ENCODE measurements around the gene DCTD. TPM values are rescaled to one million over a fixed set of nuclear protein-coding genes. Genes with fewer than 3 reads are reported as not detected.

The DCTD gene
- total RNA-seq, 1 experiment from 2014 or later = 72.7 TPM

GRCh38 chr4:182853731-182854330 lies 63.4 kb downstream of the DCTD start:
- TF ChIP-seq EZH2 (IDR thresholded peaks at IDR 0.05; ENCODE audit: borderline replicate concordance, low read depth, low read length, poor library complexity, severe bottlenecking) = no peak
- BruUV-seq (replicated peaks) = no TSS peak
- Histone ChIP-seq H3K36me3 (ENCODE audit: insufficient read depth, low read length, poor library complexity, severe bottlenecking) (no peaks in the 10 kb centered on the region), H3K27me3 (replicated peaks; ENCODE audit: insufficient read depth, low read depth, low read length, poor library complexity) (no peaks in the 10 kb centered on the region), H3K9me3 (ENCODE audit: low read depth, low read length, poor library complexity, severe bottlenecking) (no peaks in the 10 kb centered on the region), H3K27ac (ENCODE audit: low read depth, low read length, poor library complexity, severe bottlenecking) (no peak overlapping the region), H3K4me3 (ENCODE audit: low read depth, low read length, poor library complexity, severe bottlenecking) (no peak overlapping the region), H3K4me1 (ENCODE audit: insufficient read depth, low read length, poor library complexity, severe bottlenecking) (no peaks in the 10 kb centered on the region)
- ChIA-PET CTCF (no interaction called here), POLR2A (ENCODE audit: low non-redundant PET) (no interaction called here)
- no peak for DNase-seq (ENCODE audit: low spot score)
- intact Hi-C loops (cut with micrococcal nuclease; ENCODE audit: unreplicated experiment) = no loop called here

- Histone ChIP-seq H3K4me3 (ENCODE audit: low read depth, low read length, poor library complexity, severe bottlenecking) (no peak overlapping the region), H3K4me1 (ENCODE audit: insufficient read depth, low read length, poor library complexity, severe bottlenecking) (no peaks in the 10 kb centered on the region), H3K9me3 (ENCODE audit: low read depth, low read length, poor library complexity, severe bottlenecking) (no peaks in the 10 kb centered on the region), H3K27ac (ENCODE audit: low read depth, low read length, poor library complexity, severe bottlenecking) (no peak overlapping the region), H3K36me3 (ENCODE audit: insufficient read depth, low read length, poor library complexity, severe bottlenecking) (no peaks in the 10 kb centered on the region), H3K27me3 (replicated peaks; ENCODE audit: insufficient read depth, low read depth, low read length, poor library complexity) (no peaks in the 10 kb centered on the region)
- ChIA-PET CTCF (no interaction called here), POLR2A (ENCODE audit: low non-redundant PET) (no interaction called here)
- no peak for DNase-seq (ENCODE audit: low spot score)
- TF ChIP-seq CTCF (conservative IDR thresholded peaks at IDR 0.05; ENCODE audit: low read depth, low read length) (no peak), EZH2 (IDR thresholded peaks at IDR 0.05; ENCODE audit: borderline replicate concordance, low read depth, low read length, poor library complexity, severe bottlenecking) (no peak)
- BruUV-seq (replicated peaks) = no TSS peak
- intact Hi-C loops (cut with micrococcal nuclease; ENCODE audit: unreplicated experiment) = no loop called here
Measured at GRCh38 chr4:182848685-182849084, 68.5 kb downstream of the DCTD start.

- ChIA-PET CTCF (no interaction called here), POLR2A (ENCODE audit: low non-redundant PET) (no interaction called here)
- no peaks in the 10 kb centered on the region for H3K9me3 ChIP-seq (ENCODE audit: low read depth, low read length, poor library complexity, severe bottlenecking)
- intact Hi-C loops (cut with micrococcal nuclease; ENCODE audit: unreplicated experiment) = no loop called here
- no peak overlapping the region for H3K27ac ChIP-seq (ENCODE audit: low read depth, low read length, poor library complexity, severe bottlenecking)
- no peak for DNase-seq (ENCODE audit: low spot score)
- no peaks in the 10 kb centered on the region for H3K27me3 ChIP-seq (replicated peaks; ENCODE audit: insufficient read depth, low read depth, low read length, poor library complexity)
- no peak overlapping the region for H3K4me3 ChIP-seq (ENCODE audit: low read depth, low read length, poor library complexity, severe bottlenecking)
- no TSS peak for BruUV-seq (replicated peaks)
- H3K36me3 ChIP-seq (ENCODE audit: insufficient read depth, low read length, poor library complexity, severe bottlenecking) = no peaks in the 10 kb centered on the region
- TF ChIP-seq CTCF (conservative IDR thresholded peaks at IDR 0.05; ENCODE audit: low read depth, low read length) (no peak), EZH2 (IDR thresholded peaks at IDR 0.05; ENCODE audit: borderline replicate concordance, low read depth, low read length, poor library complexity, severe bottlenecking) (no peak)
- no peaks in the 10 kb centered on the region for H3K4me1 ChIP-seq (ENCODE audit: insufficient read depth, low read length, poor library complexity, severe bottlenecking)
Measured at GRCh38 chr4:182847576-182848450, 69.4 kb downstream of the DCTD start.
